ENCODE measurements around the gene ZNF197. TPM values are rescaled to one million over a fixed set of nuclear protein-coding genes. Genes with fewer than 3 reads are reported as not detected.

The ZNF197 gene
- total and polyA plus RNA-seq, 2 of the 13 experiments (the other 11 are each of a cell fraction or from before 2014, with no cell fraction given), result 1.8 to 6.8 TPM

GRCh38 chr3:44624749-44625480 lies at the start of gene ZNF197 (continued):
- no peak for TF ChIP-seq ZUFSP (CRISPR knock-in tag; IDR thresholded peaks at IDR 0.05; ENCODE audit: borderline replicate concordance)
- 0 out of 2 replicates have a peak, but pooled peaks have one; percentile 27 for TF ChIP-seq HMGXB3 (CRISPR knock-in tag; IDR thresholded peaks at IDR 0.05; ENCODE audit: borderline replicate concordance)
- 0 out of 2 replicates have a peak, but pooled peaks have one; percentile 49 for TF ChIP-seq ZNF543 (CRISPR knock-in tag; IDR thresholded peaks at IDR 0.05)
- TF ChIP-seq ZNF614 (CRISPR knock-in tag; IDR thresholded peaks at IDR 0.05; ENCODE audit: borderline replicate concordance), result 0 out of 2 replicates have a peak, but pooled peaks have one; percentile 14
- TF ChIP-seq ZNF414 (CRISPR knock-in tag; IDR thresholded peaks at IDR 0.05), result 0 out of 2 replicates have a peak, but pooled peaks have one; percentile 41
- peak; percentile 52; the same call in 1 of the 2 replicates for TF ChIP-seq POLR2AphosphoS5 (IDR thresholded peaks at IDR 0.05; ENCODE audit: low read depth, low read length)
